ENCODE data around the gene RIF1. TPM values are rescaled to one million over a fixed set of nuclear protein-coding genes. Genes with fewer than 3 reads are reported as not detected.

RIF1 gene
- total and polyA plus RNA-seq, 2 donors from 2014 or later, result 2.4 to 36.8 TPM

GRCh38 chr2:151439127-151439526 lies 29.4 kb downstream of the RIF1 start:
- DNase-seq, result no peak
- intact Hi-C loops (cut with DNase I), result no loop called here

GRCh38 chr2:151459358-151459757 lies 49.7 kb downstream of the RIF1 start:
- Histone ChIP-seq H3K4me3 (ENCODE audit: low read length in 3 of 3) (no peak overlapping the region), H3K4me1 (ENCODE audit: control insufficient read depth in 2 of 3, insufficient read depth in 2 of 3, low read depth in 1 of 3, low read length in 3 of 3) (no peaks in the 10 kb centered on the region), H3K27me3 (ENCODE audit: control insufficient read depth, insufficient read depth, low read length) (no peaks in the 10 kb centered on the region), H3K9me3 (ENCODE audit: control insufficient read depth in 2 of 3, insufficient read depth in 1 of 3, low read length in 3 of 3) (no peaks in the 10 kb centered on the region), H3K36me3 (ENCODE audit: control insufficient read depth in 2 of 3, insufficient read depth in 3 of 3, low read length in 3 of 3) (peaks cover 2 to 25% (median 16%) of the 10 kb centered on the region in 3 donors), H3K27ac (ENCODE audit: low read depth in 2 of 2, low read length in 2 of 2) (no peak overlapping the region), H3K9ac (ENCODE audit: low read length in 3 of 3) (no peak overlapping the region)
- intact Hi-C loops (cut with DNase I), result no loop called here
- FAIRE-seq (no peak), DNase-seq (no peak)
- no peak for TF ChIP-seq CTCF (IDR thresholded peaks at IDR 0.05; ENCODE audit: borderline replicate concordance, extremely low read depth, insufficient read depth)

More at GRCh38 chr2:151439127-151439526, 29.4 kb downstream of the RIF1 start:
- Histone ChIP-seq H3K36me3 (ENCODE audit: control insufficient read depth in 2 of 3, insufficient read depth in 3 of 3, low read length in 3 of 3) (peaks cover 17 to 21% (median 17%) of the 10 kb centered on the region in 3 donors), H3K9me3 (ENCODE audit: control insufficient read depth in 2 of 3, insufficient read depth in 1 of 3, low read length in 3 of 3) (no peaks in the 10 kb centered on the region), H3K27ac (ENCODE audit: low read depth in 2 of 2, low read length in 2 of 2) (no peak overlapping the region), H3K9ac (ENCODE audit: low read length in 3 of 3) (no peak overlapping the region), H3K27me3 (ENCODE audit: control insufficient read depth, insufficient read depth, low read length) (no peaks in the 10 kb centered on the region), H3K4me3 (ENCODE audit: low read length in 3 of 3) (no peak overlapping the region), H3K4me1 (ENCODE audit: control insufficient read depth in 2 of 3, insufficient read depth in 2 of 3, low read depth in 1 of 3, low read length in 3 of 3) (no peaks in the 10 kb centered on the region)
- TF ChIP-seq CTCF (IDR thresholded peaks at IDR 0.05; ENCODE audit: borderline replicate concordance, extremely low read depth, insufficient read depth), result no peak
- FAIRE-seq, result no peak

- intact Hi-C loops (cut with DNase I), result no loop called here
- FAIRE-seq, result no peak
Measured at GRCh38 chr2:151465771-151466170, 56.1 kb downstream of the RIF1 start.

More at GRCh38 chr2:151465771-151466170, 56.1 kb downstream of the RIF1 start:
- no peak overlapping the region for H3K27ac ChIP-seq (ENCODE audit: low read depth in 2 of 2, low read length in 2 of 2)
- no peak for DNase-seq
- H3K9ac ChIP-seq (ENCODE audit: low read length in 3 of 3), result no peak overlapping the region
- no peaks in the 10 kb centered on the region for H3K4me1 ChIP-seq (ENCODE audit: control insufficient read depth in 2 of 3, insufficient read depth in 2 of 3, low read depth in 1 of 3, low read length in 3 of 3)
- H3K27me3 ChIP-seq (ENCODE audit: control insufficient read depth, insufficient read depth, low read length), result no peaks in the 10 kb centered on the region
- no peak overlapping the region for H3K4me3 ChIP-seq (ENCODE audit: low read length in 3 of 3)
- TF ChIP-seq CTCF (IDR thresholded peaks at IDR 0.05; ENCODE audit: borderline replicate concordance, extremely low read depth, insufficient read depth), result no peak
- H3K36me3 ChIP-seq (ENCODE audit: control insufficient read depth in 2 of 3, insufficient read depth in 3 of 3, low read length in 3 of 3), result peaks cover 9 to 50% (median 28%) of the 10 kb centered on the region in 3 donors
- no peaks in the 10 kb centered on the region for H3K9me3 ChIP-seq (ENCODE audit: control insufficient read depth in 2 of 3, insufficient read depth in 1 of 3, low read length in 3 of 3)

All from kidney (tissue), 14 donors.